Osteocyte (in vitro differentiated cells): ENCODE measurements around the gene NUCKS1. TPM values are rescaled to one million over a fixed set of nuclear protein-coding genes. Genes with fewer than 3 reads are reported as not detected.

ENCODE experiments used
- DNase-seq: peaks from one replicate; pipeline ENCODE4 v3.0.0; 2021; ENCODE audit warnings: mixed read lengths; ENCODE audit not compliant: unreplicated experiment; ENCODE audit errors: extremely low spot score
- H3K27ac Mint-ChIP-seq: one replicate; pipeline ENCODE4 v1.8.0; 2021; ENCODE audit warnings: mild to moderate bottlenecking, mixed read lengths; ENCODE audit not compliant: unreplicated experiment
- H3K27me3 Mint-ChIP-seq: one replicate; pipeline ENCODE4 v1.8.0; 2021; ENCODE audit warnings: mixed read lengths; ENCODE audit not compliant: unreplicated experiment
- H3K36me3 Mint-ChIP-seq: one replicate; pipeline ENCODE4 v1.8.0; 2021; ENCODE audit warnings: mixed read lengths; ENCODE audit not compliant: unreplicated experiment
- H3K4me1 Mint-ChIP-seq: one replicate; pipeline ENCODE4 v1.8.0; 2021; ENCODE audit warnings: mixed read lengths; ENCODE audit not compliant: unreplicated experiment
- H3K4me3 Mint-ChIP-seq: one replicate; pipeline ENCODE4 v1.8.0; 2021; ENCODE audit warnings: mild to moderate bottlenecking, moderate library complexity, mixed read lengths; ENCODE audit not compliant: unreplicated experiment
- H3K9me3 Mint-ChIP-seq: one replicate; pipeline ENCODE4 v1.8.0; 2021; ENCODE audit warnings: mixed read lengths; ENCODE audit not compliant: unreplicated experiment
- total RNA-seq: library from RNA; stranded (reverse); gene quantifications from 2 replicates; pipeline ENCODE4 v1.2.1, GENCODE V29; 2021
- TF ChIP-seq, protein P1 (sequence below): fragments of 200-600 bp; sonication (generic); IDR thresholded peaks from 2 replicates; pipeline ENCODE4 v1.5.0; 2021; ENCODE audit warnings: antibody characterized with exemption, mild to moderate bottlenecking, moderate library complexity

Gene NUCKS1
- total RNA-seq, 1 donor from 2014 or later: 215 TPM

DNA sequence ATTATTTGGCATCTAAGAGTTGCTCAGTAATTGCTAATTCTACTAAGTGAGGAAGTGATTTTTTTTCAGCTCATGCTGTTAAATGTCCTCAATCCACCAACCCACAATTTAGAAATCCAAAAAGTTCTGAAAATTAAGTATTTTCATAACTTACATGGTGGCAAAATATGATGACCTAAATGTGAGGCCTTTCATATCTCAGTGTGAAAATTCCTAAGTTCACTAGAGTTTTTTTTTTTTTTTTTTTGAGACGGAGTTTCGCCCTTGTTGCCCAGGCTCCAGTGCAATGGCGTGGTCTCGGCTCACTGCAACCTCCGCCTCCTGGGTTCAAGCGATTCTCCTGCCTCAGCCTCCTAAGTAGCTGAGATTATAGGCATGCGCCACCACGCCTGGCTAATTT is 5.6 kb downstream of the NUCKS1 start:
- Mint-ChIP-seq H3K9me3 (no peaks in the 10 kb centered on the region), H3K36me3 (peaks cover 2% of the 10 kb centered on the region), H3K27me3 (no peaks in the 10 kb centered on the region), H3K4me3 (no peak overlapping the region), H3K27ac (no peak overlapping the region), H3K4me1 (peaks cover 47% of the 10 kb centered on the region)
- no peak for DNase-seq
- TF ChIP-seq, protein P1, sequence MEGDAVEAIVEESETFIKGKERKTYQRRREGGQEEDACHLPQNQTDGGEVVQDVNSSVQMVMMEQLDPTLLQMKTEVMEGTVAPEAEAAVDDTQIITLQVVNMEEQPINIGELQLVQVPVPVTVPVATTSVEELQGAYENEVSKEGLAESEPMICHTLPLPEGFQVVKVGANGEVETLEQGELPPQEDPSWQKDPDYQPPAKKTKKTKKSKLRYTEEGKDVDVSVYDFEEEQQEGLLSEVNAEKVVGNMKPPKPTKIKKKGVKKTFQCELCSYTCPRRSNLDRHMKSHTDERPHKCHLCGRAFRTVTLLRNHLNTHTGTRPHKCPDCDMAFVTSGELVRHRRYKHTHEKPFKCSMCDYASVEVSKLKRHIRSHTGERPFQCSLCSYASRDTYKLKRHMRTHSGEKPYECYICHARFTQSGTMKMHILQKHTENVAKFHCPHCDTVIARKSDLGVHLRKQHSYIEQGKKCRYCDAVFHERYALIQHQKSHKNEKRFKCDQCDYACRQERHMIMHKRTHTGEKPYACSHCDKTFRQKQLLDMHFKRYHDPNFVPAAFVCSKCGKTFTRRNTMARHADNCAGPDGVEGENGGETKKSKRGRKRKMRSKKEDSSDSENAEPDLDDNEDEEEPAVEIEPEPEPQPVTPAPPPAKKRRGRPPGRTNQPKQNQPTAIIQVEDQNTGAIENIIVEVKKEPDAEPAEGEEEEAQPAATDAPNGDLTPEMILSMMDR: no peak

DNA sequence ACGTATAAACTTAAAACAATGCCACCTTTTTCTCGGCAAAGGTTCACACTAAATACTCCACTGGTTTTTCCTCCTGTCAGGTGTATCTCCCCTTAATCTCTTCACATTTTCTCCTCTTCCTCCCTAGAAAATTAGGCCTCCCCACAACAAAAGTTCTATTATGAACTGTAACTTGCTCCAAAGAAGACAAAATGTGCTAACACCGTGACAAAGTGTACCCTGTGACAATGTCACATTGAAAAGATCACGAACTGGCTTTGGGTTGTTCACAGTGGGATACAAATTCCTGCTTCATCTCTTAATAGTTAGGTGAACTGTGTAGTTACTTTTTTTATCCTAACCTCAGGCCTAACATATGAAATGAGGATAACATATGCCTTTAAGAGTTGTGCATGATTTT is 6.0 kb downstream of the NUCKS1 start:
- Mint-ChIP-seq H3K27me3 (no peaks in the 10 kb centered on the region), H3K9me3 (no peaks in the 10 kb centered on the region), H3K4me3 (no peak overlapping the region), H3K27ac (peak overlapping the region; percentile 39), H3K36me3 (peaks cover 4% of the 10 kb centered on the region), H3K4me1 (peaks cover 51% of the 10 kb centered on the region)
- no peak for DNase-seq
- TF ChIP-seq, protein P1: no peak

DNA sequence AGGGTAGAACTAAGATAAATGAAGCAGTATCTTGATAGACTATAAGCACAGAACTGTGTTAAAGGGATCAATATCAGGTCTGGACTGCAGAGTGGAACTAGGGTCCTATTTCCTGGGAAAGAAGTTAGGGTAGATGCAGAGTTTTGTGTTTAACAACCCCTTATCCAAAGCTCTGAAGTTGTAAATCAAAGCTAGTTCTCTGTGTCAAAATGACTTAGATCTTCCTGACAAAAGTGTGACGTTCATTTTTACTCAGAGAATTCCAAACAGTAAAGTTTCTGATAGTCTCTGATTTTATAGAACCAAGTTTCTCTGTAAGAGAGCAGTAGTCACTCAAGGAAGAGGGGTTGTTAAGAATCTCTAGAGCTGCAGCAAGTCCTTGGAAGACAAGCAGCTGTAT is 8.3 kb downstream of the NUCKS1 start:
- TF ChIP-seq, protein P1: no peak
- Mint-ChIP-seq H3K27ac (no peak overlapping the region), H3K36me3 (peaks cover 4% of the 10 kb centered on the region), H3K27me3 (no peaks in the 10 kb centered on the region), H3K4me1 (peaks cover 41% of the 10 kb centered on the region), H3K4me3 (no peak overlapping the region), H3K9me3 (no peaks in the 10 kb centered on the region)
- no peak for DNase-seq

DNA sequence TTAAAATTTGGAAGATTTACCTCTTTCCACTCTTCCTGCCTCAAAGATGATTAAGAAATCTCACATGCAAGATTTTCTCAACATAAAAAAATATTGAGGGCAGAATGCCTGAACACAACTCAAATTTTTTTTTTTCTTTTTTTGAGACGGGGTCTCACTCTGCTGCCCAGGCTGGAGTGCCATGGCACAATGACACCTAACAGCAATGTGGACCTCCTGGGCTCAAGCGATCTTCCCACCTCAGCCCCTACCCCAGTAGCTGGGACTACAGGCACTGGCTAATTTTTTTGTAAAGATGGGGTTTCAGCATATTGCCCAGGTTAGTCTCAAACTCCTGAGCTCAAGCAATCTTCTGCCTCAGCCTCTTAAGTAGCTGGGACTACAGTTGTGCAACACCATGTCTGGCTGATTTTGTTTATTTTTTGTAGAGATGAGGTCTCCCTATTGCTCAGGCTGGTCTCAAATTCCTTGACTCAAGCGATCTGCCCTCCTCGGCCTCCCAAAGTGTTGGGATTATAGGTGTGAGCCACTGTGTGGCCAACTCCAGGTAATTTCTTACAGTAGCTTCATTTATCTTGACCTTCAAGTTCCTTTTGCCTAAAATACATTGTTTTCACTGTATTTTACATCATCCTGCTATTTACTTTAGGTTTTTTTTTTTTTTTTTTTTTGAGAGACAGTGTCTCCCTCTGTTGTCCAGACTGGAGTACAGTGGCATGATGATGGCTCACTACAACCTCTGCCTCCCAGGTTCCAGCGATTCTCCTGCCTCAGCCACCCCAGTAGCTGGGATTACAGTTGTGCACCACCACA is 10.4 kb downstream of the NUCKS1 start:
- H3K27ac Mint-ChIP-seq: peak overlapping the region; percentile 74
- peaks cover 7% of the 10 kb centered on the region for H3K36me3 Mint-ChIP-seq
- no peak overlapping the region for H3K4me3 Mint-ChIP-seq
- TF ChIP-seq, protein P1: peak; percentile 35
- DNase-seq: no peak
- H3K27me3 Mint-ChIP-seq: no peaks in the 10 kb centered on the region
- peaks cover 30% of the 10 kb centered on the region for H3K4me1 Mint-ChIP-seq
- no peaks in the 10 kb centered on the region for H3K9me3 Mint-ChIP-seq

DNA sequence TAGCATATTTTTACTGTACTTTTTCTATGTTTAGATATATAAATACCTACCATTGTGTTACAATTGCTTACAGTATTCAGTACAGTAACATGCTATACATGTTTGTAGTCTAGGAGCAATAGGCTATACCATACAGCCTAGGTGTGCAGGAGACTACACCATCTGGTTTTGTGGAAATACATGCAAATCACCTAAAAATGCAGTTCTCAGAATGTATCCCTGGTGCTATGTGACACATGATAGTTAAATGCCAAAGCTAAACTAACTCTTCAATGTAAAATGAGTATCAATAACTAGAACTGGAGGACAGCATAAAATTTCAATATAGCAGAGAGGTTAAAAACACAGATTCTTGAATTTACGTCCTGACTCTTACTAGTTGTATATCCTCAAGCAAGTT is 14.8 kb downstream of the NUCKS1 start:
- H3K27ac Mint-ChIP-seq: no peak overlapping the region
- H3K4me1 Mint-ChIP-seq: peaks cover 29% of the 10 kb centered on the region
- H3K27me3 Mint-ChIP-seq: no peaks in the 10 kb centered on the region
- no peak for DNase-seq
- H3K9me3 Mint-ChIP-seq: no peaks in the 10 kb centered on the region
- H3K36me3 Mint-ChIP-seq: peaks cover 13% of the 10 kb centered on the region
- TF ChIP-seq, protein P1: no peak
- no peak overlapping the region for H3K4me3 Mint-ChIP-seq
